Pancreas (tissue), 10 donors: ENCODE measurements around the gene CCL23. TPM values are rescaled to one million over a fixed set of nuclear protein-coding genes. Genes with fewer than 3 reads are reported as not detected.

Source experiments
- ATAC-seq, 4 donors: fragments of 200-7000 bp; cut with Tn5 transposase; one replicate each; pipeline versions ENCODE4 v1.8.0 to v1.9.1; 2020; ENCODE audit warnings: mild to moderate bottlenecking in 4 of 4, moderate library complexity in 4 of 4
- DNase-seq, 6 donors: peaks; one replicate each; pipeline ENCODE4 v3.0.0-alpha.2; 2020
- FAIRE-seq: peaks from 2 replicates; lab custom pipeline; 2012; peaks lifted over from hg19 to GRCh38; lab: Jason Lieb, UNC
- H3K27ac ChIP-seq, 4 donors: fragments of 200-600 bp; sonication (generic); 1 replicate in 3 of 4; 2 replicates in 1 of 4; pipeline versions ENCODE4 v1.5.0 to v1.8.0; 2020
- H3K27me3 ChIP-seq, 4 donors: fragments of 200-600 bp; one replicate each; pipeline ENCODE4 v1.8.0; 2021
- H3K36me3 ChIP-seq, 3 donors: fragments of 200-600 bp; sonication (generic) in 1 of 3; one replicate each; pipeline versions ENCODE4 v1.5.0 to v1.8.0; 2020 to 2021
- H3K4me1 ChIP-seq, 3 donors: fragments of 200-600 bp; one replicate each; pipeline ENCODE4 v1.8.0; 2021
- H3K4me3 ChIP-seq, 4 donors: fragments of 200-600 bp; sonication (generic) in 2 of 4; one replicate each; pipeline versions ENCODE4 v1.5.0 to v1.8.0; 2020 to 2021
- H3K9me3 ChIP-seq, 4 donors: fragments of 200-600 bp; one replicate each; pipeline ENCODE4 v1.8.0; 2021
- CTCF ChIP-seq, 4 donors: fragments of 200-600 bp; sonication (generic) in 3 of 4; IDR thresholded peaks; one replicate each; pipeline versions ENCODE4 v1.5.0 to v1.8.0; 2021; ENCODE audit warnings: antibody characterized with exemption in 4 of 4
- WGBS, 2 donors: extraction: QIAGEN DNeasy Blood & Tissue Kit; methylation state at CpG; one replicate each; pipeline ENCODE4 v1.1.7; 2013; 5-methylcytosine and 5-hydroxymethylcytosine counted together
- intact Hi-C, 3 donors: fragments of 100-400 bp; cut with DNase I; formaldehyde crosslinking; loops; one replicate each; pipeline versions ENCODE4 v1.11.1 to v1.14.2; 2022
- polyA plus RNA-seq, 2 donors: library from polyadenylated mRNA; stranded (reverse); fragments of 200-250 nt; gene quantifications; one replicate each; pipeline ENCODE4 v1.2.3, GENCODE V29; 2013
- total RNA-seq, 6 donors: library from RNA; stranded (reverse); fragmentation: NEBNext Ultra II Directional in 4 of 6; extraction: Animal tissue kit (Norgen Biotek cat#: 25700) in 4 of 6; gene quantifications; one replicate each; pipeline versions ENCODE4 v1.2.1 to v1.2.4, GENCODE V29; 2021 to 2023
- donor health status: healthy with polysubstance abuse.
- donor health status: DM: no; HTN: no; CAD: no; lungs with moderate emphysema.
- donor health status: DM: no; HTN: no; CAD: no.
- donor health status: control.
- donor health status: control.
- donor health status: Bipolar disorder and iron deficiency.
- donor health status: DM: yes; HTN: yes; CAD: no.
- donor health status: DM: no; HTN: no; CAD: no.
- donor health status: DM: no; HTN: no; CAD: no.
- donor health status: DM: yes; HTN: yes; CAD: no.

The CCL23 gene
- total and polyA plus RNA-seq, 8 donors = 0.39 to 2.2 (median 0.63) TPM; not detected in 2

GRCh38 chr17:35972066-35972465 is 45.7 kb downstream of the CCL23 start:
- 71 to 75% methylated on average over 1 of the region's 1 CpG for WGBS, 2 donors
- intact Hi-C loops = loop anchor here in 2 of 3 donors (5.0 to 10.0 kb wide), 3 partner anchors 93 to 175 kb away; partner anchors contain the start of gene CCL18 (in 1 of the 2)
- DNase-seq = no peak
- TF ChIP-seq CTCF (IDR thresholded peaks at IDR 0.05) = no peak
- Histone ChIP-seq H3K27me3 (no peaks in the 10 kb centered on the region), H3K36me3 (no peaks in the 10 kb centered on the region), H3K4me1 (peaks cover 0 to 10% (median 7%) of the 10 kb centered on the region in 3 donors), H3K4me3 (no peak overlapping the region), H3K27ac (no peak overlapping the region), H3K9me3 (no peaks in the 10 kb centered on the region)
- ATAC-seq = no peak
- FAIRE-seq = no peak

- WGBS, 2 donors = 23 to 24% methylated on average over 8 of the region's 8 CpGs
- FAIRE-seq (no peak), ATAC-seq (peak; percentile 64 to 88 (median 86)), DNase-seq (peak in 5 of 6 donors; percentile 66 to 83 (median 72))
- H3K9me3 ChIP-seq = no peaks in the 10 kb centered on the region
- peak; percentile 69 to 88 (median 78) for TF ChIP-seq CTCF (IDR thresholded peaks at IDR 0.05)
- no peak overlapping the region for H3K27ac ChIP-seq
- H3K36me3 ChIP-seq = no peaks in the 10 kb centered on the region
- no peaks in the 10 kb centered on the region for H3K27me3 ChIP-seq
- H3K4me1 ChIP-seq = peaks cover 0 to 10% (median 7%) of the 10 kb centered on the region in 3 donors
- no peak overlapping the region for H3K4me3 ChIP-seq
- intact Hi-C loops = loop anchor here in 2 of 3 donors (5.0 to 10.0 kb wide), 3 partner anchors 95 to 178 kb away; partner anchors contain the start of gene CCL18 (in 1 of the 2)
Measured at GRCh38 chr17:35969558-35970380, 48.0 kb downstream of the CCL23 start.

- DNase-seq (no peak), ATAC-seq (no peak), FAIRE-seq (no peak)
- no peaks in the 10 kb centered on the region for H3K36me3 ChIP-seq
- 58 to 67% methylated on average over 10 of the region's 10 CpGs for WGBS, 2 donors
- intact Hi-C loops = no loop called here
- no peaks in the 10 kb centered on the region for H3K9me3 ChIP-seq
- no peak overlapping the region for H3K4me3 ChIP-seq
- H3K27ac ChIP-seq = no peak overlapping the region
- no peaks in the 10 kb centered on the region for H3K27me3 ChIP-seq
- TF ChIP-seq CTCF (IDR thresholded peaks at IDR 0.05) = no peak
- H3K4me1 ChIP-seq = peaks cover 0 to 6% (median 4%) of the 10 kb centered on the region in 3 donors
Measured at GRCh38 chr17:35968520-35969054, 49.2 kb downstream of the CCL23 start.

- H3K4me1 ChIP-seq = no peaks in the 10 kb centered on the region
- no peak for FAIRE-seq
- no peak overlapping the region for H3K4me3 ChIP-seq
- TF ChIP-seq CTCF (IDR thresholded peaks at IDR 0.05) = no peak
- no peak for ATAC-seq
- H3K27ac ChIP-seq = no peak overlapping the region
- no peaks in the 10 kb centered on the region for H3K9me3 ChIP-seq
- 81 to 89% methylated on average over 7 of the region's 7 CpGs for WGBS, 2 donors
- intact Hi-C loops = no loop called here
- H3K27me3 ChIP-seq = no peaks in the 10 kb centered on the region
- H3K36me3 ChIP-seq = no peaks in the 10 kb centered on the region
- no peak for DNase-seq
Measured at GRCh38 chr17:35965272-35965671, 52.5 kb downstream of the CCL23 start.
